AG20443 (cell line): Measurements from ENCODE around the gene NEK5.
"Not testable (repeated sequence)": the region's sequence is repeated elsewhere in the genome, so short reads cannot be mapped to it uniquely, and the experiment has no call there.

Experiments
- DNase-seq: peaks from one replicate; pipeline ENCODE4 v3.0.0; 2012; ENCODE audit warnings: low spot score, mixed read lengths

The NEK5 gene

GRCh38 chr13:52141299-52141698, 12.4 kb upstream of the NEK5 start:
- DNase-seq = no peak

DNA sequence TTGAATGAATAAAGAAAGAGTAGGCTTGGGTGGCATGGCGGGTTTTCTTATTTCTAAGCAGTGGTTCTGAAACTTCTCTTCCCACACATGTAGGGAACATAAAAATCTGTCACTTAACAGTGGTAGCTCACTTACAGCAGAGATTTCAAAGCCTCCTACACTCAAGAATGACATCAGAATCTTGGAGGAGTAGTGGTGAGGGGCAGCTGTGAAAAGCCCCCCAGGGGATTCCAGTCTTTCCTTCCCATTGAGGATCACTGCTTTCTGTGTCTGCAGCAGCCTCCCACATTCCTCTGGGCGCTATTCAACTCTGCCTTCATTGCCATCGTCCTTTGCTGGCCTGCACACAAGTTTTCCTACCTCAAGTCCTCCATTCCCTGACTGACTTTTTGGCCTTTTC, 8.6 kb upstream of the NEK5 start:
- no peak for DNase-seq

DNA sequence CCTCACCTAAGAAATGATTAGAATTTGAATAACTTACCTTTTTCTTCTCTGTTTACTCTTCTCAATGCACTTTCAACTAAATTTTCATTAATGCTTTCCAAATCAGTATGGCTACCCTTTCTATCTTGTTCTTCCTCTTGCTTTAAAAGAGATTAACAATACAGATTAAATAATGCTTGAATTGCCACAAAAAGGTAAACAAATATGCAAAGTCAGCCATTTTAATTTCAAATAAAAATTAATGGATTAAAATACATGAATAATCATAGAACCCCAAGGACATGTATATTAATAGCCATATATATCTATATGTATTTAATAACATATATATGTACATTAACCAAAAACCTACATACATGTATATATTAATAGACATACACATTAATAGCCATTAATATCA, 7.9 kb upstream of the NEK5 start:
- DNase-seq = no peak

- no peak for DNase-seq
These were observed 1.8 kb upstream of the NEK5 start for GRCh38 chr13:52130641-52131040.

GRCh38 chr13:52127783-52128702, 830 bp downstream of the NEK5 start:
- peak; percentile 78 for DNase-seq

GRCh38 chr13:52127378-52127777, 1.5 kb downstream of the NEK5 start:
- DNase-seq = no peak

DNA sequence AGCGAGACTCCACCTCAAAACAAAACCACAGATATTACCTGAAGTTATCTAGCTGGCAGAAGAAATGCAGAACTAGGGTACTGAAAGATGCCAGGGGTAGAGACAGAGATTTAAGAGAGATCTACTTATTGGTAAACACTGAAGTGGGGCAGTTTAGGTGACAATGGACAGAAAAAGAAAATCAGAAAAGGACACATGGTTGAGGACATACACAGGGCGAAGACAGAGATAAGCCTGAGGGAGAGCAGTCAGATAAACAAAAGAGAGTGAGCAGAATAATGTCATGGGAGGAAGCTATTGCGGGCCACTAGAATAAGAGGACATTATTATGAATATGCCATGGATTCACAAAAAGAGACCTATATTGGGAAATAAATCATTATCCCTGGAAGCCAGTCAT, 3.3 kb downstream of the NEK5 start:
- DNase-seq = no peak

GRCh38 chr13:52118595-52118994, 10.3 kb downstream of the NEK5 start:
- DNase-seq = no peak

DNA sequence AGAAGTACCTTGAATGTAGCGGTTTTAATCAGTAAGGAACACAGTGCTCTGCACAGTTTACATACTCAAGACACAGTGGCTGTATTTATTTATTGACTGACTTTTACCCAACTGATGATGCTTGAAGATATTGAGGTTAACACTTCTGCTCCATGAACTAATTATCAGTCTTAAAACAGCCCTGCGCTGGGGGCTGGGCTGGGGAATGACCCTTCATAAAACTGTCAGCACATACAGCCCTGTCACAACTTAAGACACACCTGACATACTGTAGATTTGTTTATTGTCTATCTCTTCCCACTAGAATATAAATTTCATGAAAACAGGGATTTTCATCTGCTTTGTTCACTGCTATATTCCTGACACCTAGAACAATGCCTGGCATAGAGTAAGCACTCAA, 10.8 kb downstream of the NEK5 start:
- DNase-seq = no peak

GRCh38 chr13:52112591-52112990, 16.3 kb downstream of the NEK5 start:
- no peak for DNase-seq

GRCh38 chr13:52109116-52109670, 19.7 kb downstream of the NEK5 start:
- DNase-seq = no peak

GRCh38 chr13:52105841-52106240, 23.0 kb downstream of the NEK5 start:
- no peak for DNase-seq

- DNase-seq = no peak
These were observed 24.2 kb downstream of the NEK5 start for GRCh38 chr13:52104624-52105023.

DNA sequence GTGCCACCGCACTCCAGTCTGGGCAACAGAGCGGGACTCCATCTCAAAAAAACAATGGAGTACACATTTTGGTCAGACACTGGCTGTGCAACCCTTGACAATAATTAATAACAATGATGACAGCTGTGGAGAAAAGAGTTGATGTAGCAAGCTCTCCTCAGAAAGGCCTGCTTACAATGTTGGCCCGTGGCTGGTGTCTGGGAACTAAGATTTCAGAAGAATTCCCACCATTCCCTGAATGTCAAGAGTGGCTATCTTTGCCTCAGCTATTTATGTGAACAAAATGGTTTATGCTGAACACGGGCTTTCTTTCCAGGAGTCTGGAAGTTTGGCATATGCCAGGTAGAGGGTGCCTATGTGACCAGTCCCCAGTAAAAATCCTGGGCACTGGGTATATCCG, 25.5 kb downstream of the NEK5 start:
- DNase-seq = no peak

DNA sequence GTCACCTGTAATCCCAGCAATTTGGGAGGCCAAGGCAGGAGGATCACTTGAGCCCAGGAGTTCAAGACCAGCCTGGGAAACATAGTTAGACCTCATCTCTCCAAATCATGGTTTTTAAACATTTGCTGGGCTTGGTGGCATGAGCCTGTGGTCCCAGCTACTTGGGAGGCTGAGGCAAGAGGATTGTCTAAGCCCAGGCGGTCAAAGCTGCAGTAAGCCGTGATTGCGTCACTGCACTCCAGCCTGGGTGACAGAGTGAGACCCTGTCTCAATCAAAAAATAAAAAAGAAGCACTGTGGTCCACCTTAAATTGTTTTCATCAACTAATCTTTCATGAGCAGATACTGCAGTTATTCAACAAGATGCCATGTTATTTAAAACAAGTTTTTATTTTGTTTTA, 26.4 kb downstream of the NEK5 start:
- not testable (repeated sequence) for DNase-seq

- no peak for DNase-seq
These were observed 31.7 kb downstream of the NEK5 start for GRCh38 chr13:52097197-52097596.

GRCh38 chr13:52096748-52097147, 32.1 kb downstream of the NEK5 start:
- no peak for DNase-seq

- DNase-seq = no peak
These were observed 32.8 kb downstream of the NEK5 start for GRCh38 chr13:52096062-52096461.

GRCh38 chr13:52092087-52092486, 36.8 kb downstream of the NEK5 start:
- no peak for DNase-seq

DNA sequence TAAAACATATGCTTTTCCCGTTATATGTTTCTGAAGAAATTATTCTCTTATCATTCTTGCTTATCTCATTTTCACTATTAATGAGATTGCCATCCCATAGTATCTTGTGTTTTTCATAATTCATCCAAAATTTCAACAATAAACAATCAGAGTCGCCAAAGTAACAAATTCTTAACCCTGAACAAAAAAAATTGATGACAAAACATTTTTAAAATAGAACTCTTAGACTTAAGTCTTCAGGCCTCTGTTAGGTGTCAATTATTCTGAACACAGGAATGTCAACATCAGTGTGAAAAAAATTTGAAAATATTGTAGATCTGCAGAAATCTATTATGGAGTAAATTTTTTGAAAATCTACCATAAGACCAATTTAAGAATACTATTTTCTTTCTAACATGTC, 37.4 kb downstream of the NEK5 start:
- DNase-seq = no peak

GRCh38 chr13:52085421-52085820, 43.5 kb downstream of the NEK5 start:
- peak; percentile 80 for DNase-seq

GRCh38 chr13:52084981-52085380, 43.9 kb downstream of the NEK5 start:
- not testable (repeated sequence) for DNase-seq

- DNase-seq = no peak
These were observed 46.3 kb downstream of the NEK5 start for GRCh38 chr13:52082601-52083000.

DNA sequence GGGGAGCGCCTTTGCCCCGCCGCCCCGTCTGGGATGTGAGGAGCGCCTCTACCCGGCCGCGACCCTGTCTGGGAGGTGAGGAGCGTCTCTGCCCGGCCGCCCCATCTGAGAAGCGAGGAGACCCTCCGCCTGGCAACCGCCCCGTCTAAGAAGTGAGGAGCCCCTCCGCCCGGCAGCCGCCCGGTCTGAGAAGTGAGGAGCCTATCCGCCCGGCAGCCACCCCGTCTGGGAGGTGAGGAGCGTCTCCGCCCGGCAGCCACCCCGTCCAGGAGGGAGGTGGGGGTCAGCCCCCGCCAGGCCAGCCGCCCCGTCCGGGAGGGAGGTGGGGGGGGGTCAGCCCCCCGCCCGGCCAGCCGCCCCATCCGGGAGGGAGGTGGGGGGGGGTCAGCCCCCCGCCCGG, 49.0 kb downstream of the NEK5 start:
- not testable (repeated sequence) for DNase-seq
